Activated naive CD4-positive, alpha-beta T cell treated with anti-CD3 and anti-CD28 coated beads for 36 hours (primary cell): ENCODE measurements around the gene MARCHF10. TPM values are rescaled to one million over a fixed set of nuclear protein-coding genes. Genes with fewer than 3 reads are reported as not detected.

Experiments used
- CTCF ChIA-PET: fragments of 350-600 bp; sonication (Branson Sonifier 250); formaldehyde crosslinking; loops from one replicate; lab custom pipeline; 2021; ENCODE audit warnings: antibody characterized with exemption; lab: Charles Lee
- DNase-seq: peaks from one replicate; pipeline ENCODE4 v3.0.0-alpha.2; 2020
- H3K27ac Mint-ChIP-seq: one replicate; pipeline ENCODE4 v1.8.0; 2021; ENCODE audit warnings: mild to moderate bottlenecking, mixed read lengths
- H3K27me3 Mint-ChIP-seq: one replicate; pipeline ENCODE4 v1.8.0; 2021; ENCODE audit warnings: low read depth, mixed read lengths
- H3K36me3 Mint-ChIP-seq: one replicate; pipeline ENCODE4 v1.8.0; 2021; ENCODE audit warnings: low read depth, mixed read lengths
- H3K4me1 Mint-ChIP-seq: one replicate; pipeline ENCODE4 v1.8.0; 2021; ENCODE audit warnings: low read depth, mixed read lengths
- H3K4me3 Mint-ChIP-seq: one replicate; pipeline ENCODE4 v1.8.0; 2021; ENCODE audit warnings: mild to moderate bottlenecking, moderate library complexity, mixed read lengths
- H3K9me3 Mint-ChIP-seq: one replicate; pipeline ENCODE4 v1.8.0; 2021; ENCODE audit warnings: mixed read lengths
- intact Hi-C: fragments of 100-400 bp; cut with micrococcal nuclease; formaldehyde crosslinking; loops from one replicate; pipeline ENCODE4 v1.15.1; 2023
- total RNA-seq, 2 experiments: library from RNA; stranded (reverse); gene quantifications; one replicate each; pipeline ENCODE4 v1.2.3, GENCODE V29; 2021

MARCHF10 gene
- total RNA-seq, 2 experiments from 2014 or later: not detected

DNA sequence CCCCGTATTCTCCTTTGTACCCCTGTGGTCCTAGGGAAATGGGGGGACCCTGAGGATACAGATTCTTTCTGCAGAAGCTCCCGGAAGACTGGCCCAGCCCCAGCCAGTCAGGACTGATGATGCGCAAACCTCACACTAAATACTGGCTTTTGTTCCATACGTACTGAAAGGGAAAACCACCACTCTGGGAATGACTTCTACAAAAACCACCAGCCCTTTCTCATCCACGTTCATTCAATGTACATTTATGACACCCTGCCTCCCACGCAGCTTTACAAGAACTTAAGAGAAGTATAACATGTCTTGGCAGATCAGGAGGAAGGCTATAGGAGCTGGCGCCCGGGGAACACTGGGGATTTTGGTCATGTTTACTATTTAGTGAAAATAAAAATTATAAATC is 70.6 kb downstream of the MARCHF10 start:
- no peaks in the 10 kb centered on the region for H3K9me3 Mint-ChIP-seq
- peaks cover 3% of the 10 kb centered on the region for H3K27me3 Mint-ChIP-seq
- CTCF ChIA-PET: no interaction called here
- no peak overlapping the region for H3K4me3 Mint-ChIP-seq
- H3K27ac Mint-ChIP-seq: no peak overlapping the region
- DNase-seq: peak; percentile 62
- H3K4me1 Mint-ChIP-seq: peaks cover 12% of the 10 kb centered on the region
- H3K36me3 Mint-ChIP-seq: no peaks in the 10 kb centered on the region
- intact Hi-C loops: loop anchor here (1.0 kb wide), 1 partner anchor 13 kb away; no protein-coding TSS in a partner anchor

DNA sequence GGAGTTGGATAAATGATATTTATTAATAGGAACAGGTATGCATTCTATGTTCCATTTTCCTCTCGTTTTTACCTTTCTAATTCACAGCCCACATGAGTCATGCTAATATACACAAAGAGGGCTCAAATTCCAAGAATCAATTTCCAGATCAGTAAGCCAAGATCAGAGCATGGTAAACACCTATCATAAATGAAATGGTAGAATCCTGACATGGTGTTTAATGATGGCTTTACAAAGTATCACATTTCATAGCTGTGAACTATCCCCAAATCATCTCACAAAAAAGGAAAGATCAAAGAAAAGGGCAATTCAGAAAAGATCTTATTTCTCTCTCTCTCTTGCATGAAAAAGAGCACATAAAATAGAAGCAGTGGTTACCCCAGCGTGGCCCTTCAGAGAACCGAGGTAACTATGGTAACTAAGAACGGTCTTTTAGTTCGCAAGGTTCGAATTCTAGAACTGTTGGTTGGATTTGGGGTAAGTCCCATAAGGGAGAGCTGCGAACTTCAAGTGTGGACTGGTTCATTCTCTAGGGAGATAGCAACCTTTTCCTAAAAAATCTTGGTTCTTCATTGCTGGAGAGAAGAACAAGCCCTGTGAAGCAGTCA is 73.0 kb downstream of the MARCHF10 start:
- no peak for DNase-seq
- H3K36me3 Mint-ChIP-seq: no peaks in the 10 kb centered on the region
- H3K4me3 Mint-ChIP-seq: no peak overlapping the region
- intact Hi-C loops: no loop called here
- H3K27ac Mint-ChIP-seq: no peak overlapping the region
- peaks cover 12% of the 10 kb centered on the region for H3K4me1 Mint-ChIP-seq
- H3K9me3 Mint-ChIP-seq: no peaks in the 10 kb centered on the region
- CTCF ChIA-PET: no interaction called here
- H3K27me3 Mint-ChIP-seq: peaks cover 9% of the 10 kb centered on the region

DNA sequence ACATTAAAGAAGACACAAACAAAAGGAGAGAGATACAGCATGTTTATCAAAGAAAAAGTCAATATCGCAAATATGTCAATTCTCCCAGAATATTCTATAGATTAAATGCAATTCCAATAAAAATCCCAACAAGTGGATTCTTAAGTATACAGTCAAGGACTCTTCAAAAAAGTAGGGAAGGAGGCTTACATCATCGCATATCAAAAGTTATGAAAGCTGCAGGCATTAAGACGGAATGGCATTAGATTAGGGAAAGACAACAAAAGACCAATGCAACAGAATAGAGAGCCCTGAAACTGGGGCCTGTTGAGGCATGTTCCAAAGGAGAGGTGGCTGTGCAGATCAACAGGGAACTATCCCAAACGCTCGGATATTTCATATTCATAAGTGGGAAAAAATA is 76.0 kb downstream of the MARCHF10 start:
- Mint-ChIP-seq H3K36me3 (peaks cover 2% of the 10 kb centered on the region), H3K27ac (no peak overlapping the region), H3K27me3 (peaks cover 21% of the 10 kb centered on the region), H3K4me1 (peaks cover under 1% of the 10 kb centered on the region), H3K4me3 (no peak overlapping the region), H3K9me3 (peaks cover 2% of the 10 kb centered on the region)
- intact Hi-C loops: no loop called here
- no peak for DNase-seq
- CTCF ChIA-PET: no interaction called here

DNA sequence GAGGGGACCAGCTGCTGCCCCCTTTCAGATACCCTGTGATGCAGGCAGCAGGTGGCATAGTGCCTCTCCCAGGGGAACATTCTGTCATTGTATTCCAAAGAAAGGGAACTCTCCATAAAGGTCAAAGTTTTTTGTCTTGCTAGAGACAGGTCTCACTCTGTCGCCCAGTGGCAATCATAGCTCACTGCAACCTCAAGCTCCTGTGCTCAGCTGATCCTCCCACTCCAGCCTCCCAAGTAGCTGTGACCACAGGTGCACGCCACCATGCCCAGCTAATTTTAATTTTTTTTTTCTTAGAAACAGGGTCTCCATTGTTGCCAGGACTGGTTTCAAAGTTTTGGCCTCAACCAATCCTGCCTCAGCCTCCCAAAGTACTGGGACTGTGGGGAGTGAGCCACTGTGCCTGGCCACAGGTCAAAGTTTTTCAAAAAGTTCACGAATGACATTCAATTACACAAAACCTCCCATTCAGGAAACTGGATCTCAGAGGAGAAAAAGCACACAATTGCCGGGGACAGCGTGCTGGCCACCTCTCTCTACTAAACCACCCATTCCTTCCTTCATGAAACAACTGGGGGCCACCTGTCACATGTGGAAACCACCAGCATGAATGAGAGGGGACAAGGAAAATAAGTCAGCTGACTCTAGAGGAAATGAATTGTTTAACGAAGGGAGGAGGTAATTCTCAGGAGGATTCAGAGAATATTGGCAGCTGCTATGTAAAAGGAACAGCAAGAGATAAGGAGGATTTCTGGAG is 80.0 kb downstream of the MARCHF10 start:
- intact Hi-C loops: no loop called here
- Mint-ChIP-seq H3K4me1 (peaks cover 18% of the 10 kb centered on the region), H3K27ac (no peak overlapping the region), H3K36me3 (peaks cover 2% of the 10 kb centered on the region), H3K27me3 (peaks cover 37% of the 10 kb centered on the region), H3K9me3 (peaks cover 2% of the 10 kb centered on the region), H3K4me3 (no peak overlapping the region)
- CTCF ChIA-PET: interaction anchor here (0.6 to 0.8 kb wide), 3 partner anchors 14 to 667 kb away, joined by 3 read pairs; no protein-coding TSS in a partner anchor
- DNase-seq: no peak

DNA sequence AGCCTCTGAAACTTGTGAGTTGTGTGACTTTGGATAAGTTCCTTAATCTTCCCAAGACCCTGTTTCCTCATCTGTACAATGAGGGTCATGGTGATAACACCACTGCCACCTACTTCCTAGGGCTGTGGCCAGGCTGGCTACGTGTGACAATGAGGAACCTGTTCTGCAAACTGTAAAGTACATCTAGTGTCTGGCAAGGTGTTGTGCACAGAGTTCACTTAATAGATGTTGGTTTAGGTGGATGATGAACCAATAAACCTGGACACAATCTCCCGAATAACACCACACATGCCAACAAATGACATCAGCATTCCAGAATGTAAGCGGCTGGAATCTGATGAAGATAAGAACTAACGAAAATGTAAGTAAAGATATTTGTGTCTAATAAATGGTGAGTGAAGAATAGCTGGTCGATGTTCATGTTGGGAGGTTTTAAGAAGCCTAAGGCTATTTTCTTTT is 82.3 kb downstream of the MARCHF10 start:
- Mint-ChIP-seq H3K4me1 (peaks cover 20% of the 10 kb centered on the region), H3K4me3 (no peak overlapping the region), H3K9me3 (peaks cover 2% of the 10 kb centered on the region), H3K27ac (no peak overlapping the region), H3K36me3 (peaks cover 2% of the 10 kb centered on the region), H3K27me3 (peaks cover 44% of the 10 kb centered on the region)
- intact Hi-C loops: loop anchor here (1.0 kb wide), 2 partner anchors 167 to 549 kb away; no protein-coding TSS in a partner anchor
- DNase-seq: no peak
- CTCF ChIA-PET: no interaction called here

DNA sequence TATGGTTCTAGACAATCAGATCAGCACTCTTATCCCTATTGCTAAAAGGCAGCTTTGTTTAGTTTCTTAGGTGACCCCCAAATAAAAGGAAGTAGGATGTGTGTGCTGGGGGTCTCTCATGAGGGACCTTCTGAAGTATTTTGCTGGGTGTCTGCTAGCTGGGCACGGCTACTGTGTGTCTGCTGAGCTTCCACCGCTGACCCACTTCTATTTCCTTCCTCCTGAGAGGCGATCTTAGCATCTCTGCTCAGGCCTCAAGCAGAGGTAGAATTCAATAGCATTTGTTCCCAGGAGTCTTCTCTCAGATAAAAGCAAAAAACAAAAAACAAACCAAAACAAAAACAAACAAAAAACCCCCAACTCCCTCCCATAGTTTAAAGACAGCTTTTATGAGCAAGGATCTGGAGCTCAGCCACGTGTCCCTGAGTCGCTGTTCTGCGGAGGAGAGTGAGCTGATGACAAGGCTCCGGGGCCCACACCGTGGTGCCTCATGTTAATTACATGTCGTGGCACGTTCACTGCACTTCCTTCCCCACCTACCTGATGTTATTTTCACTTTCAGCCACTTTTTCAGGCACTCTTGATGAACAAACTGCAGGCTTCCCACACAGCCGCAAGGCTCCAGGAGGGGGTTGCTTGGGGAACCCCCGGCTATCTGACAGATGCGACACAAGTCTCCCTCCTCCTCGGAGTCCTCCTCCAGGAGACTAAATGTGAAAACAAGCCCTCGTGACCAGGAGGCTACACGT is 83.5 kb downstream of the MARCHF10 start:
- H3K4me1 Mint-ChIP-seq: peaks cover 23% of the 10 kb centered on the region
- H3K4me3 Mint-ChIP-seq: no peak overlapping the region
- H3K27ac Mint-ChIP-seq: peak overlapping the region; percentile 25
- peaks cover 7% of the 10 kb centered on the region for H3K9me3 Mint-ChIP-seq
- peaks cover 48% of the 10 kb centered on the region for H3K27me3 Mint-ChIP-seq
- intact Hi-C loops: loop anchor here (1.0 kb wide), 7 partner anchors 13 to 551 kb away; partner anchors contain the start of gene METTL2A
- H3K36me3 Mint-ChIP-seq: peaks cover 6% of the 10 kb centered on the region
- CTCF ChIA-PET: interaction anchor here (0.5 to 1.2 kb wide), 9 partner anchors 9 to 706 kb away, joined by 3 to 4 read pairs (median 3); no protein-coding TSS in a partner anchor
- peak; percentile 93 for DNase-seq

DNA sequence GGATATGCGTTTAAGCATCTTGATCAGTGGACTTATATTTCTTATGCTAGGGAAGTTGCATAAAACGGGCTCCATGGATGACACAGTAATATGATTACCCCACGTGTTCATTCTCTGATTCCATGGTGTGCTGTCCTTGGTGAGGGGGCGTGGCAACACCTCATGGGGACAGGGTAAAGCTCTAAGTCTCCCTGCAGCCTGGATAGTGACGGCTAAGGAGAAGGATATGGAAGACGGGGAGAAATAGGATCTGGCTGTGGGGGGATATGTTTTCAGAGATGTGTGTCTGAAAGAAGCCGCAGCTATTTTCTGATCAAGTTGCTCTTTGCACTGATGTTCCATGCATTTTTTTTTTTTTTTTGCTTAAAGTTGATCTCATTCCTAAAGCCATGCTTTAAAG is 84.3 kb downstream of the MARCHF10 start:
- DNase-seq: no peak
- CTCF ChIA-PET: interaction anchor here (0.7 to 1.2 kb wide), 5 partner anchors 8 to 245 kb away, joined by 3 to 4 read pairs (median 3); no protein-coding TSS in a partner anchor
- H3K36me3 Mint-ChIP-seq: peaks cover 8% of the 10 kb centered on the region
- H3K4me3 Mint-ChIP-seq: no peak overlapping the region
- intact Hi-C loops: loop anchor here (1.0 kb wide), 5 partner anchors 13 to 301 kb away; partner anchors contain the start of gene METTL2A
- peaks cover 51% of the 10 kb centered on the region for H3K27me3 Mint-ChIP-seq
- peaks cover 8% of the 10 kb centered on the region for H3K9me3 Mint-ChIP-seq
- H3K4me1 Mint-ChIP-seq: peaks cover 27% of the 10 kb centered on the region
- no peak overlapping the region for H3K27ac Mint-ChIP-seq

DNA sequence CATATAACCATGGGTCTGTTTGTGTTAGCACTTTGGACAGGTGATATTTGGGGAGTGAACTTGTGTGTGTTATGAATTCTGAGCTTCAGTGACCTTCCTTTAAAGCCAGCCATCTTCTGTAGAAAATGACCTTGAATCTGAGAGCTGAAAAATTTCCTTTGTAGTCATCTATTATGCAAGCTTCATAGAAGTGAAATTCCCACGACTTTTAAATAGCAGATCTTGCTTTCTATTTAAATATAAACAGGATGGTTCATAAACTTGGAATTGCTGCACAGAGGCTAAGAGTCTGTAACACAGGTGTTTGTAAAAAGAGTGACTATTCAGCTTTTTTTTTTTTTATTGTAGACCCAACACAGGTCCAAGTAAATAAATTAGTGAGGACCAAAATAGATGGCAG is 85.5 kb downstream of the MARCHF10 start:
- intact Hi-C loops: no loop called here
- CTCF ChIA-PET: interaction anchor here (0.6 to 1.1 kb wide), 3 partner anchors 34 to 252 kb away, joined by 3 to 5 read pairs (median 3); no protein-coding TSS in a partner anchor

DNA sequence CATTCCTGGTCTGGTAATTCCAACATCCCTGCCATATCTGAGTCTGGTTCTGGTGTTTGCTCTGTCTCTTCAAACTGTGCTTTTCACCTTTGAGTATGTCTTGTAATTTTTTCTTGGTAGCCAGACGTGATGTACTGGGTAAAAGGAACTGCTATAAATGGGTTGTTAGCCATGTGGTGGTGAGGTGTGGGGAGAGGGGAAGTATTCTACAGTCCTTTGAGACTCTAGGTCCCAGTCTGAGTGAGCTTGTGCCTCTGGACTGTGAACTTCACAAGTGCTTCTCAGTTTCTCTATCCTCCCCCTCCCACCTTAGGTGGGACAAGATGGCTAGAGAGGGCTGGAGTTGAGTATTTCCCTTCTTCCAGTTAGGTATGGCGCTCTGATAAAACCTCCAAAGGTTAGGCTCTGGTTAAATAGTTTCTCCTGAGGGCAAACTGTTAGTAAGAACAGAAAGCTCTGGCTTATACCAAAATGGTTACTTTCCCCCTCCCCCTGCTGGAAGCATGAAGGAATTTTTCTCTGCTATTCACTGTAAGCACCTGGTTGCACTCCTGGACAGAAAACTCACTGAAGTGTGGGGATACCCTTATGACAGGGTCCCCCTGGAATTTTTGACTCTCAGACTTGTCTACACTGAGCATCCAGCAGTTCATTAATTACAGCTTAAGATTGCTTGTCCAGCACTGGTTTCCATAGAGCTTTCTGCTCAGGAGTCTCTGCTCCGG is 87.8 kb downstream of the MARCHF10 start:
- no peak for DNase-seq
- peaks cover 32% of the 10 kb centered on the region for H3K4me1 Mint-ChIP-seq
- peaks cover 6% of the 10 kb centered on the region for H3K36me3 Mint-ChIP-seq
- peaks cover 6% of the 10 kb centered on the region for H3K9me3 Mint-ChIP-seq
- H3K27me3 Mint-ChIP-seq: peaks cover 29% of the 10 kb centered on the region
- H3K4me3 Mint-ChIP-seq: no peak overlapping the region
- no peak overlapping the region for H3K27ac Mint-ChIP-seq
- CTCF ChIA-PET: interaction anchor here (0.7 to 1.2 kb wide), 2 partner anchors 10 to 279 kb away, joined by 3 to 4 read pairs; no protein-coding TSS in a partner anchor
- intact Hi-C loops: no loop called here

More for the DNA sequence above, 85.5 kb downstream of the MARCHF10 start:
- H3K9me3 Mint-ChIP-seq: peaks cover 8% of the 10 kb centered on the region
- H3K4me1 Mint-ChIP-seq: peaks cover 32% of the 10 kb centered on the region
- H3K27me3 Mint-ChIP-seq: peaks cover 43% of the 10 kb centered on the region
- DNase-seq: no peak
- peaks cover 8% of the 10 kb centered on the region for H3K36me3 Mint-ChIP-seq
- no peak overlapping the region for H3K4me3 Mint-ChIP-seq
- H3K27ac Mint-ChIP-seq: no peak overlapping the region

DNA sequence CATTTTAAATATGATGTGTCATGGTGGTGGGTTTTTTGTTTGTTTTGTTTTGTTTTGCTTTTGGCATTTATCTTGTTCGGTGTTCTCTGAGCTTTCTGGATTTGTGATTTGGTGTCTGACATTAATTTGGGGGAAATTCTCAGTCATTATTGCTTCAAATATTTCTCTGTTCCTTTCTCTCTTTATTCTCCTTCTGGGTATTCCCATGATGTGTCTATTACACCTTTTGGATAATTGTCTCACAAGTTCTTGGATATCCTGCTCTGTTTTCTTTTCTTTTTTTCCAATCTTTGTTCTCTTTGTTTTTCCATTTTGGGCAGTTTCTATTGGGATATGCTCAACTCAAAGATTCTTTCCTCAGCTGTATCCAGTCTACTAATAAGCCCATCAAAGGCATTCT is 88.5 kb downstream of the MARCHF10 start:
- peaks cover 6% of the 10 kb centered on the region for H3K9me3 Mint-ChIP-seq
- peaks cover 29% of the 10 kb centered on the region for H3K27me3 Mint-ChIP-seq
- CTCF ChIA-PET: no interaction called here
- no peak overlapping the region for H3K4me3 Mint-ChIP-seq
- H3K27ac Mint-ChIP-seq: no peak overlapping the region
- peaks cover 26% of the 10 kb centered on the region for H3K4me1 Mint-ChIP-seq
- H3K36me3 Mint-ChIP-seq: peaks cover 6% of the 10 kb centered on the region
- DNase-seq: no peak
- intact Hi-C loops: no loop called here

DNA sequence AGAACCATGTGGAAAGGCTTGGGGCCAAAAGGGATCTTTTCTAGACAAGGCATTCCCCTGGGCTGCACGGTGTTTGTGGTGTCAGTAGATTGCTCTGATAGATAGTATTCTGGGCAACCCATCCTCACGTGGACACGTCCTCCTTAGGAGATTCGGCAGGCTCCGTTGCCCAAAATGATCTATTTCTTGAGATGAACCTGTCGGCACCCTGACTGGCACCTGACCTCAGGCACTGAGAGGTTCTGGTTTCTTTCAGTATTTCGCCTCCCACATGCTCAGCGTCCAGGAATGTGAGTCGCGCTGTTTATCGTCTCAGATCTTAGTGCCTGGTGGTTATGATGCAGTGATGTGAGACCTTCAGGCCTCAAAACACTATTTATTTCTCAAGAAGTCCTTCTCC is 89.7 kb downstream of the MARCHF10 start:
- CTCF ChIA-PET: no interaction called here

More for the DNA sequence above, 89.7 kb downstream of the MARCHF10 start:
- no peak for DNase-seq
- Mint-ChIP-seq H3K4me3 (no peak overlapping the region), H3K4me1 (peaks cover 14% of the 10 kb centered on the region), H3K27ac (no peak overlapping the region), H3K36me3 (peaks cover 6% of the 10 kb centered on the region), H3K9me3 (peaks cover 6% of the 10 kb centered on the region), H3K27me3 (peaks cover 24% of the 10 kb centered on the region)
- intact Hi-C loops: no loop called here
